Measurements from ENCODE around the gene MTMR6.

Gene MTMR6

GRCh38 chr13:25286308-25286968 is 850 bp downstream of the MTMR6 start:
- Mint-ChIP-seq H3K9me3 (no peaks in the 10 kb centered on the region), H3K36me3 (ENCODE audit: low read depth) (no peaks in the 10 kb centered on the region), H3K27me3 (ENCODE audit: low read depth, poor library complexity) (peaks cover 19% of the 10 kb centered on the region), H3K4me3 (peak overlapping the region; percentile 97), H3K27ac (peak overlapping the region; percentile 36), H3K4me1 (peaks cover 22% of the 10 kb centered on the region)
- DNase-seq = peak; percentile 19
- no peak for TF ChIP-seq CTCF (IDR thresholded peaks at IDR 0.05)

DNA sequence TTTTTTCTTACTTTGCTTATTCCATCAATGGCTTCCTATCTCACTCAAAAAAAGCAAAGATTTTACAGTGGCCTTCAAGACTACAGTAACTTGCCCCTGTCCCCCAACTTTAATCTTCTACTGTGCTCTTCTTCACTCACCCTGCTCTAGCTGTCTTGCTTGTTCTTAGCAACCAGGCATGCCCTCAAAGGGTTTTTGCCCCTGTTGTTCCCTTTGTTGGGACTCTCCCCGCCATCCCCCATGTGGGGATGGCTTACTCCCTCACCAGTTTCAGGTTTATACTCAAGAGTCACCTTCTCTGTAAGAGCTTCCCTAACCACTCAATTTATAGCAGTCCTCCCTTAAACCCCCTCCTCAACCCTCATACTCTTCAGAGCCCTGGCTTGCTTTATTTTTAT is 5.4 kb downstream of the MTMR6 start:
- no peaks in the 10 kb centered on the region for H3K27me3 Mint-ChIP-seq (ENCODE audit: low read depth, poor library complexity)
- H3K27ac Mint-ChIP-seq = peak overlapping the region; percentile 7
- H3K4me3 Mint-ChIP-seq = no peak overlapping the region
- TF ChIP-seq CTCF (IDR thresholded peaks at IDR 0.05) = no peak
- no peak for DNase-seq
- H3K36me3 Mint-ChIP-seq (ENCODE audit: low read depth) = peaks cover 5% of the 10 kb centered on the region
- H3K4me1 Mint-ChIP-seq = peaks cover 27% of the 10 kb centered on the region
- H3K9me3 Mint-ChIP-seq = no peaks in the 10 kb centered on the region

- H3K36me3 Mint-ChIP-seq (ENCODE audit: low read depth) = peaks cover 5% of the 10 kb centered on the region
- TF ChIP-seq CTCF (IDR thresholded peaks at IDR 0.05) = no peak
- peaks cover 24% of the 10 kb centered on the region for H3K4me1 Mint-ChIP-seq
- DNase-seq = no peak
- no peaks in the 10 kb centered on the region for H3K27me3 Mint-ChIP-seq (ENCODE audit: low read depth, poor library complexity)
- no peak overlapping the region for H3K4me3 Mint-ChIP-seq
- H3K9me3 Mint-ChIP-seq = no peaks in the 10 kb centered on the region
- no peak overlapping the region for H3K27ac Mint-ChIP-seq
Observed at GRCh38 chr13:25281193-25281934, 5.9 kb downstream of the MTMR6 start.

GRCh38 chr13:25280396-25280795 is 6.9 kb downstream of the MTMR6 start:
- DNase-seq = no peak
- peaks cover 5% of the 10 kb centered on the region for H3K36me3 Mint-ChIP-seq (ENCODE audit: low read depth)
- no peak for TF ChIP-seq CTCF (IDR thresholded peaks at IDR 0.05)
- no peak overlapping the region for H3K27ac Mint-ChIP-seq
- peaks cover 15% of the 10 kb centered on the region for H3K4me1 Mint-ChIP-seq
- no peaks in the 10 kb centered on the region for H3K9me3 Mint-ChIP-seq
- H3K4me3 Mint-ChIP-seq = no peak overlapping the region
- no peaks in the 10 kb centered on the region for H3K27me3 Mint-ChIP-seq (ENCODE audit: low read depth, poor library complexity)

DNA sequence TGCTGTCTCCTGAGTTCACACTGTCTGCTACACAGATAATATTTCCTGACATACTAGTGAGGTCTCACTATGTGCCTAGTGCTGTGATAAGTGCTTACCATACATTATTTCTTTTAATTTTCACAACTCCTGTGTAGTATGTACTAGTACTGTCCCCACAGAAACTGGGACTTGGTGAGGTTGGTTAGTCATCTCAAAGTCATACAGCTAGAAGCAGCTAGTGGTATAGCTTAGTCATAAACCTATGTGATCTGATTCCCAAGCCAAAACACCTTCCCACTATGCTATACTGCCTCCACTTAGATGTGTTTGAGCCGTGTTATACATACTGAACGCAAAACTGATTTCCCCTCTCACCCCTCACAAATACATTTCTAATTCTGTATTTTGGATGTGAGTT is 10.5 kb downstream of the MTMR6 start:
- DNase-seq = no peak
- TF ChIP-seq CTCF (IDR thresholded peaks at IDR 0.05) = no peak
- Mint-ChIP-seq H3K27ac (no peak overlapping the region), H3K4me1 (peaks cover 8% of the 10 kb centered on the region), H3K4me3 (no peak overlapping the region), H3K36me3 (ENCODE audit: low read depth) (peaks cover 26% of the 10 kb centered on the region), H3K27me3 (ENCODE audit: low read depth, poor library complexity) (no peaks in the 10 kb centered on the region), H3K9me3 (no peaks in the 10 kb centered on the region)

GRCh38 chr13:25268561-25268960 is 18.7 kb downstream of the MTMR6 start:
- H3K36me3 Mint-ChIP-seq (ENCODE audit: low read depth) = peaks cover 40% of the 10 kb centered on the region
- no peak overlapping the region for H3K4me3 Mint-ChIP-seq
- TF ChIP-seq CTCF (IDR thresholded peaks at IDR 0.05) = no peak
- H3K27me3 Mint-ChIP-seq (ENCODE audit: low read depth, poor library complexity) = peaks cover 3% of the 10 kb centered on the region
- H3K9me3 Mint-ChIP-seq = no peaks in the 10 kb centered on the region
- no peaks in the 10 kb centered on the region for H3K4me1 Mint-ChIP-seq
- no peak for DNase-seq
- no peak overlapping the region for H3K27ac Mint-ChIP-seq

Data from nephron progenitor cell (in vitro differentiated cells).